NB4 (cell line): Measurements from ENCODE around the gene RAB11FIP2.

Experiments
- CTCF ChIP-seq: IDR thresholded peaks from one replicate; pipeline ENCODE4 v1.5.1; 2012; ENCODE audit warnings: low read depth, low read length
- MAX ChIP-seq: IDR thresholded peaks from 2 replicates; pipeline ENCODE4 v1.6.1; 2011; ENCODE audit warnings: low read depth, low read length
- POLR2A ChIP-seq: IDR thresholded peaks from 2 replicates; pipeline ENCODE4 v1.6.1; 2011; ENCODE audit warnings: mild to moderate bottlenecking; ENCODE audit not compliant: insufficient read length; ENCODE audit errors: extremely low read depth

- TF ChIP-seq POLR2A (no peak), CTCF (no peak), MAX (no peak)
Measured at GRCh38 chr10:118047880-118048279, 1.1 kb upstream of the RAB11FIP2 start.
